Astrocyte (in vitro differentiated cells and primary cell): ENCODE data around the gene ST6GALNAC3.

ENCODE experiments used
- CTCF ChIP-seq: IDR thresholded peaks from 2 replicates; pipeline ENCODE4 v1.5.1; 2011; ENCODE audit warnings: low read depth, mild to moderate bottlenecking, inconsistent platforms, low read length, moderate library complexity; ENCODE audit not compliant: insufficient read depth
- EZH2 ChIP-seq: IDR thresholded peaks from 2 replicates; pipeline ENCODE4 v1.6.1; 2012; ENCODE audit warnings: mild to moderate bottlenecking, low read length, inconsistent platforms; ENCODE audit not compliant: insufficient read depth

GRCh38 chr1:76374086-76374485 lies 299.5 kb downstream of the ST6GALNAC3 start:
- TF ChIP-seq CTCF (no peak), EZH2 (no peak)
